Sigmoid colon (tissue), 7 donors: ENCODE measurements around the gene ARL14EP. TPM values are rescaled to one million over a fixed set of nuclear protein-coding genes. Genes with fewer than 3 reads are reported as not detected.

ENCODE experiments used
- DNase-seq: peaks from one replicate; pipeline ENCODE4 v3.0.0-alpha.2; 2019
- H3K27ac ChIP-seq, 4 donors: fragments of 200-600 bp; sonication (generic); one replicate each; pipeline ENCODE4 v1.5.1; 2016 to 2019; ENCODE audit warnings: mild to moderate bottlenecking in 1 of 4
- H3K27me3 ChIP-seq, 3 donors: fragments of 200-600 bp; sonication (generic); one replicate each; pipeline ENCODE4 v1.5.1; 2019; ENCODE audit warnings: mild to moderate bottlenecking in 1 of 3
- H3K36me3 ChIP-seq, 4 donors: fragments of 200-600 bp; sonication (generic); one replicate each; pipeline ENCODE4 v1.5.1; 2016 to 2019
- H3K4me1 ChIP-seq, 4 donors: fragments of 200-600 bp; sonication (generic); one replicate each; pipeline ENCODE4 v1.5.1; 2017 to 2019
- H3K4me3 ChIP-seq, 4 donors: fragments of 200-600 bp; sonication (generic); one replicate each; pipeline ENCODE4 v1.5.1; 2017 to 2019; ENCODE audit warnings: mild to moderate bottlenecking in 2 of 4, moderate library complexity in 1 of 4
- H3K9me3 ChIP-seq, 4 donors: fragments of 200-600 bp in 3 of 4; sonication (generic) in 3 of 4; one replicate each; pipeline versions ENCODE4 v1.5.1 to v1.6.1; 2013 to 2019
- CTCF ChIP-seq, 4 experiments: fragments of 450-650 bp in 3 of 4; fragments of 200-600 bp in 1 of 4; IDR thresholded peaks; one replicate each; pipeline ENCODE4 v1.5.1; 2016 to 2019; ENCODE audit warnings: antibody characterized with exemption in 4 of 4, mild to moderate bottlenecking in 3 of 4, moderate library complexity in 2 of 4
- EP300 ChIP-seq, 4 donors: sonication (generic); formaldehyde crosslinking; IDR thresholded peaks; one replicate each; pipeline ENCODE4 v1.6.1; 2017; ENCODE audit warnings: antibody characterized with exemption in 4 of 4
- POLR2A ChIP-seq, 2 donors: fragments of 450-650 bp; IDR thresholded peaks; one replicate each; pipeline ENCODE4 v1.6.1; 2016; ENCODE audit warnings: antibody characterized with exemption in 2 of 2, mild to moderate bottlenecking in 2 of 2, moderate library complexity in 2 of 2
- POLR2AphosphoS5 ChIP-seq, 4 donors: sonication (generic); formaldehyde crosslinking; IDR thresholded peaks; one replicate each; pipeline ENCODE4 v1.6.1; 2017; ENCODE audit warnings: antibody characterized with exemption in 4 of 4
- WGBS, 2 donors: extraction: QIAGEN DNeasy Blood & Tissue Kit; methylation state at CpG; one replicate each; pipeline ENCODE4 v1.1.7; 2013; 5-methylcytosine and 5-hydroxymethylcytosine counted together
- intact Hi-C: fragments of 100-400 bp; cut with DNase I; formaldehyde crosslinking; loops from one replicate; pipeline ENCODE4 v1.15.1; 2023
- polyA plus RNA-seq, 3 donors: library from polyadenylated mRNA; stranded (reverse); fragments of 200-250 nt; gene quantifications; one replicate each; pipeline ENCODE4 v1.2.3, GENCODE V29; 2013
- total RNA-seq, 4 donors: library from RNA; depleted of rRNA; stranded (reverse); fragments of >200 nt; gene quantifications; one replicate each; pipeline ENCODE4 v1.1.0, GENCODE V29; 2016
- donor health status: healthy with polysubstance abuse.
- donor health status: Bipolar disorder and iron deficiency.
- donor health status: healthy.

The ARL14EP gene
- total and polyA plus RNA-seq, 7 donors: 7.2 to 34.2 (median 22.5) TPM

- DNase-seq: no peak
- Histone ChIP-seq H3K4me1 (no peaks in the 10 kb centered on the region), H3K4me3 (no peak overlapping the region), H3K36me3 (no peaks in the 10 kb centered on the region), H3K9me3 (no peaks in the 10 kb centered on the region), H3K27me3 (no peaks in the 10 kb centered on the region), H3K27ac (no peak overlapping the region)
- intact Hi-C loops: loop anchor here (5.0 kb wide), 1 partner anchor 569 kb away; no protein-coding TSS in a partner anchor
- TF ChIP-seq POLR2AphosphoS5 (IDR thresholded peaks at IDR 0.05): no peak
Observed at GRCh38 chr11:30348035-30348434, 25.1 kb downstream of the ARL14EP start.

GRCh38 chr11:30349885-30350284 lies 27.0 kb downstream of the ARL14EP start:
- 91 to 97% methylated on average over 3 of the region's 3 CpGs for WGBS, 2 donors
- DNase-seq: no peak
- Histone ChIP-seq H3K36me3 (no peaks in the 10 kb centered on the region), H3K9me3 (no peaks in the 10 kb centered on the region), H3K4me3 (no peak overlapping the region), H3K27ac (no peak overlapping the region), H3K27me3 (no peaks in the 10 kb centered on the region), H3K4me1 (no peaks in the 10 kb centered on the region)
- intact Hi-C loops: loop anchor here (5.0 kb wide), 1 partner anchor 567 kb away; no protein-coding TSS in a partner anchor
- TF ChIP-seq POLR2AphosphoS5 (IDR thresholded peaks at IDR 0.05) (no peak), EP300 (IDR thresholded peaks at IDR 0.05) (no peak), CTCF (IDR thresholded peaks at IDR 0.05) (no peak), POLR2A (IDR thresholded peaks at IDR 0.05) (no peak)

GRCh38 chr11:30350384-30350783 lies 27.5 kb downstream of the ARL14EP start:
- Histone ChIP-seq H3K9me3 (no peaks in the 10 kb centered on the region), H3K4me3 (no peak overlapping the region), H3K27ac (no peak overlapping the region), H3K4me1 (no peaks in the 10 kb centered on the region), H3K27me3 (no peaks in the 10 kb centered on the region), H3K36me3 (no peaks in the 10 kb centered on the region)
- no peak for DNase-seq
- 57 to 86% methylated on average over 3 of the region's 3 CpGs for WGBS, 2 donors
- TF ChIP-seq POLR2AphosphoS5 (IDR thresholded peaks at IDR 0.05) (no peak), EP300 (IDR thresholded peaks at IDR 0.05) (no peak), CTCF (IDR thresholded peaks at IDR 0.05) (no peak), POLR2A (IDR thresholded peaks at IDR 0.05) (no peak)
- intact Hi-C loops: no loop called here

GRCh38 chr11:30351061-30351460 lies 28.2 kb downstream of the ARL14EP start:
- intact Hi-C loops: no loop called here
- Histone ChIP-seq H3K27ac (no peak overlapping the region), H3K4me3 (no peak overlapping the region), H3K36me3 (no peaks in the 10 kb centered on the region), H3K4me1 (no peaks in the 10 kb centered on the region), H3K27me3 (no peaks in the 10 kb centered on the region), H3K9me3 (no peaks in the 10 kb centered on the region)
- DNase-seq: no peak
- WGBS, 2 donors: 92 to 94% methylated on average over 5 of the region's 5 CpGs
- no peak for TF ChIP-seq POLR2AphosphoS5 (IDR thresholded peaks at IDR 0.05)
- TF ChIP-seq CTCF (IDR thresholded peaks at IDR 0.05): no peak
- no peak for TF ChIP-seq EP300 (IDR thresholded peaks at IDR 0.05)
- no peak for TF ChIP-seq POLR2A (IDR thresholded peaks at IDR 0.05)

- no peak for DNase-seq
- intact Hi-C loops: no loop called here
- Histone ChIP-seq H3K27ac (no peak overlapping the region), H3K4me1 (peaks cover 0 to 14% (median 8%) of the 10 kb centered on the region in 4 donors), H3K9me3 (no peaks in the 10 kb centered on the region), H3K27me3 (no peaks in the 10 kb centered on the region), H3K36me3 (no peaks in the 10 kb centered on the region), H3K4me3 (no peak overlapping the region)
- TF ChIP-seq POLR2AphosphoS5 (IDR thresholded peaks at IDR 0.05) (no peak), CTCF (IDR thresholded peaks at IDR 0.05) (no peak), EP300 (IDR thresholded peaks at IDR 0.05) (no peak), POLR2A (IDR thresholded peaks at IDR 0.05) (no peak)
- 86 to 90% methylated on average over 4 of the region's 4 CpGs for WGBS, 2 donors
Observed at GRCh38 chr11:30356391-30356790, 33.5 kb downstream of the ARL14EP start.
